Endothelial cell of umbilical vein (primary cell): ENCODE measurements around the gene RSF1. TPM values are rescaled to one million over a fixed set of nuclear protein-coding genes. Genes with fewer than 3 reads are reported as not detected.

Experiments
- BruUV-seq: library from RNA; stranded (reverse); fragments of 400-500 nt; replicated peaks from 2 replicates; lab custom pipeline; 2021; lab: Mats Ljungman, UMichigan
- CTCF ChIA-PET: fragments of 300-600, 350-600 bp; sonication (Branson Sonifier 250); formaldehyde crosslinking; loops from one replicate; lab custom pipeline; 2021; ENCODE audit warnings: antibody characterized with exemption, inconsistent platforms; lab: Charles Lee
- POLR2A ChIA-PET: fragments of 300-600, 350-600 bp; sonication (Branson Sonifier 250); formaldehyde crosslinking; loops from one replicate; lab custom pipeline; 2021; ENCODE audit warnings: antibody characterized with exemption, inconsistent platforms; lab: Charles Lee
- DNase-seq: peaks from one replicate; pipeline ENCODE4 v3.0.0-alpha.2; 2011; ENCODE audit warnings: low read depth, low spot score
- FAIRE-seq: peaks from 2 replicates; lab custom pipeline; 2011; peaks lifted over from hg19 to GRCh38; lab: Jason Lieb, UNC
- H2AFZ ChIP-seq: 2 replicates; pipeline ENCODE4 v1.6.0; 2012; ENCODE audit warnings: low read depth, low read length, control low read depth, inconsistent platforms
- H3K27ac ChIP-seq: 2 replicates; pipeline ENCODE4 v1.5.1; 2011; ENCODE audit warnings: low read depth, mild to moderate bottlenecking, control low read depth, low read length, moderate library complexity; ENCODE audit not compliant: insufficient read depth
- H3K27me3 ChIP-seq, 2 experiments: 2 replicates each; pipeline versions ENCODE4 v1.6.0 to v1.6.1; 2011; ENCODE audit warnings: low read length in 2 of 2, mixed read lengths in 1 of 2; ENCODE audit not compliant: control insufficient read depth in 2 of 2, insufficient read depth in 2 of 2
- H3K36me3 ChIP-seq, 2 experiments: 2 replicates in 1 of 2; 3 replicates in 1 of 2; pipeline ENCODE4 v1.5.1; 2011; ENCODE audit warnings: low read length in 2 of 2, mild to moderate bottlenecking in 1 of 2, moderate library complexity in 1 of 2; ENCODE audit not compliant: control insufficient read depth in 2 of 2, insufficient read depth in 2 of 2; ENCODE audit errors: extremely low read depth in 1 of 2
- H3K4me1 ChIP-seq: 3 replicates; pipeline ENCODE4 v1.5.1; 2011; ENCODE audit warnings: mild to moderate bottlenecking, low read length; ENCODE audit not compliant: control insufficient read depth, insufficient read depth; ENCODE audit errors: extremely low read depth
- H3K4me2 ChIP-seq: 2 replicates; pipeline ENCODE4 v1.6.1; 2011; ENCODE audit warnings: low read length, control low read depth, mixed read lengths; ENCODE audit not compliant: insufficient read depth
- H3K4me3 ChIP-seq, 3 experiments: fragments of 200-600 bp in 1 of 3; sonication (generic), shearing (Covaris generic) in 1 of 3; replicated peaks in 1 of 3; 2 replicates each; pipeline ENCODE4 v1.5.1; 2011 to 2016; ENCODE audit warnings: control low read depth in 3 of 3, low read length in 3 of 3, mild to moderate bottlenecking in 2 of 3, inconsistent platforms in 1 of 3, low read depth in 1 of 3, moderate library complexity in 1 of 3; ENCODE audit not compliant: insufficient read depth in 1 of 3
- H3K79me2 ChIP-seq: 2 replicates; pipeline ENCODE4 v1.6.0; 2012; ENCODE audit warnings: low read length, inconsistent platforms; ENCODE audit not compliant: control insufficient read depth, insufficient read depth
- H3K9ac ChIP-seq: replicated peaks from 2 replicates; pipeline ENCODE3; 2011; ENCODE audit warnings: low read length, control low read depth; ENCODE audit not compliant: insufficient read depth; ENCODE audit errors: extremely low read depth
- H3K9me1 ChIP-seq: replicated peaks from 3 replicates; pipeline ENCODE4 v1.6.0; 2011; ENCODE audit warnings: mild to moderate bottlenecking, low read length; ENCODE audit not compliant: control insufficient read depth, insufficient read depth; ENCODE audit errors: extremely low read depth
- H3K9me3 ChIP-seq: replicated peaks from 2 replicates; pipeline ENCODE4 v1.5.1; 2012; ENCODE audit warnings: low read length, inconsistent platforms; ENCODE audit not compliant: control insufficient read depth, insufficient read depth
- H4K20me1 ChIP-seq: replicated peaks from 2 replicates; pipeline ENCODE3; 2011; ENCODE audit warnings: mild to moderate bottlenecking, low read length; ENCODE audit not compliant: control insufficient read depth, insufficient read depth; ENCODE audit errors: extremely low read depth
- EZH2 ChIP-seq: IDR thresholded peaks from 2 replicates; pipeline ENCODE4 v1.6.1; 2012; ENCODE audit warnings: borderline replicate concordance, low read depth, mild to moderate bottlenecking, moderate library complexity, low read length, inconsistent platforms; ENCODE audit not compliant: severe bottlenecking
- JUN ChIP-seq: IDR thresholded peaks from 2 replicates; pipeline ENCODE4 v1.6.1; 2011; ENCODE audit warnings: borderline replicate concordance, low read depth; ENCODE audit not compliant: insufficient read length, insufficient read depth
- MAX ChIP-seq: IDR thresholded peaks from 2 replicates; pipeline ENCODE4 v1.6.1; 2011; ENCODE audit not compliant: insufficient read depth, insufficient read length
- dilution Hi-C: fragments of 300-500 bp; cut with MboI; formaldehyde crosslinking; loops from one replicate; pipeline ENCODE4 v1.15.0; 2019; ENCODE audit warnings: low sequenced_read_pairs; ENCODE audit not compliant: extremely low pct_ligation_motif_present
- intact Hi-C: fragments of 100-400 bp; cut with micrococcal nuclease; formaldehyde crosslinking; loops from one replicate; pipeline ENCODE4 v1.10.0; 2022
- polyA plus RNA-seq, 4 experiments: library from polyadenylated mRNA; depleted of rRNA in 3 of 4; stranded (reverse) in 3 of 4; unstranded in 1 of 4; fragments of >200 nt; gene quantifications; 2 replicates each; pipeline versions ENCODE4 v1.2.1 to v1.2.3, GENCODE V29; 2011 to 2012; ENCODE audit warnings: missing spikeins in 1 of 4
- total RNA-seq: library from RNA; stranded (reverse); gene quantifications from 2 replicates; pipeline ENCODE4 v1.2.3, GENCODE V29; 2021

Gene RSF1
- total and polyA plus RNA-seq, 2 donors (not counting 3 experiments of a cell fraction or from before 2014, with no cell fraction given): 10.0 to 55.1 TPM

- dilution Hi-C loops: no loop called here
- POLR2A ChIA-PET: no interaction called here
- FAIRE-seq: no peak
Observed at GRCh38 chr11:77661670-77662069, 158.9 kb downstream of the RSF1 start.

GRCh38 chr11:77660947-77661346 is 159.6 kb downstream of the RSF1 start:
- dilution Hi-C loops: no loop called here

More at GRCh38 chr11:77661670-77662069, 158.9 kb downstream of the RSF1 start:
- H2AFZ ChIP-seq: no peak overlapping the region
- DNase-seq: no peak
- no peak overlapping the region for H3K9ac ChIP-seq
- H3K4me3 ChIP-seq: no peak overlapping the region
- no peaks in the 10 kb centered on the region for H3K4me1 ChIP-seq
- intact Hi-C loops: no loop called here
- no peak overlapping the region for H3K4me2 ChIP-seq
- no TSS peak for BruUV-seq
- no peaks in the 10 kb centered on the region for H3K27me3 ChIP-seq
- H3K36me3 ChIP-seq: no peaks in the 10 kb centered on the region
- TF ChIP-seq EZH2: no peak
- no peak for TF ChIP-seq MAX
- no peak for TF ChIP-seq JUN
- H4K20me1 ChIP-seq: no peaks in the 10 kb centered on the region
- H3K9me3 ChIP-seq: no peaks in the 10 kb centered on the region
- no peaks in the 10 kb centered on the region for H3K79me2 ChIP-seq
- CTCF ChIA-PET: no interaction called here
- H3K27ac ChIP-seq: no peak overlapping the region
- no peaks in the 10 kb centered on the region for H3K9me1 ChIP-seq

More at GRCh38 chr11:77660947-77661346, 159.6 kb downstream of the RSF1 start:
- Histone ChIP-seq H4K20me1 (no peaks in the 10 kb centered on the region), H3K9ac (no peak overlapping the region), H2AFZ (no peak overlapping the region), H3K4me3 (no peak overlapping the region), H3K4me2 (no peak overlapping the region), H3K79me2 (no peaks in the 10 kb centered on the region), H3K4me1 (no peaks in the 10 kb centered on the region), H3K27me3 (no peaks in the 10 kb centered on the region), H3K36me3 (no peaks in the 10 kb centered on the region), H3K27ac (no peak overlapping the region), H3K9me3 (no peaks in the 10 kb centered on the region), H3K9me1 (no peaks in the 10 kb centered on the region)
- CTCF ChIA-PET: no interaction called here
- BruUV-seq: no TSS peak
- POLR2A ChIA-PET: no interaction called here
- DNase-seq: no peak
- TF ChIP-seq MAX: no peak
- no peak for FAIRE-seq
- intact Hi-C loops: no loop called here
